GM12891 (cell line): ENCODE results near the gene ZFPM1.

Source experiments
- DNase-seq: peaks from one replicate; pipeline ENCODE4 v3.0.0; 2011; ENCODE audit warnings: low spot score; ENCODE audit not compliant: insufficient read length
- FAIRE-seq: peaks from 2 replicates; lab custom pipeline; 2011; peaks lifted over from hg19 to GRCh38; lab: Jason Lieb, UNC
- PAX5 ChIP-seq: IDR thresholded peaks from 2 replicates; pipeline ENCODE4 v1.6.1; 2011; ENCODE audit warnings: low read length, moderate library complexity, mild to moderate bottlenecking; ENCODE audit not compliant: insufficient read depth, severe bottlenecking
- POLR2A ChIP-seq: IDR thresholded peaks from 2 replicates; pipeline ENCODE4 v1.6.1; 2011; ENCODE audit warnings: low read depth, low read length, control low read depth
- POLR2AphosphoS5 ChIP-seq: IDR thresholded peaks from 2 replicates; pipeline ENCODE4 v1.6.1; 2011; ENCODE audit warnings: low read depth, low read length, control low read depth
- POU2F2 ChIP-seq: IDR thresholded peaks from 2 replicates; pipeline ENCODE4 v1.6.1; 2011; ENCODE audit warnings: low read depth, mild to moderate bottlenecking, control low read depth, low read length, moderate library complexity
- SPI1 ChIP-seq: IDR thresholded peaks from 2 replicates; pipeline ENCODE4 v1.6.1; 2011; ENCODE audit warnings: low read depth, low read length, control low read depth
- TAF1 ChIP-seq: IDR thresholded peaks from 2 replicates; pipeline ENCODE4 v1.6.1; 2011; ENCODE audit warnings: low read depth, low read length, control low read depth

ZFPM1 gene

DNA sequence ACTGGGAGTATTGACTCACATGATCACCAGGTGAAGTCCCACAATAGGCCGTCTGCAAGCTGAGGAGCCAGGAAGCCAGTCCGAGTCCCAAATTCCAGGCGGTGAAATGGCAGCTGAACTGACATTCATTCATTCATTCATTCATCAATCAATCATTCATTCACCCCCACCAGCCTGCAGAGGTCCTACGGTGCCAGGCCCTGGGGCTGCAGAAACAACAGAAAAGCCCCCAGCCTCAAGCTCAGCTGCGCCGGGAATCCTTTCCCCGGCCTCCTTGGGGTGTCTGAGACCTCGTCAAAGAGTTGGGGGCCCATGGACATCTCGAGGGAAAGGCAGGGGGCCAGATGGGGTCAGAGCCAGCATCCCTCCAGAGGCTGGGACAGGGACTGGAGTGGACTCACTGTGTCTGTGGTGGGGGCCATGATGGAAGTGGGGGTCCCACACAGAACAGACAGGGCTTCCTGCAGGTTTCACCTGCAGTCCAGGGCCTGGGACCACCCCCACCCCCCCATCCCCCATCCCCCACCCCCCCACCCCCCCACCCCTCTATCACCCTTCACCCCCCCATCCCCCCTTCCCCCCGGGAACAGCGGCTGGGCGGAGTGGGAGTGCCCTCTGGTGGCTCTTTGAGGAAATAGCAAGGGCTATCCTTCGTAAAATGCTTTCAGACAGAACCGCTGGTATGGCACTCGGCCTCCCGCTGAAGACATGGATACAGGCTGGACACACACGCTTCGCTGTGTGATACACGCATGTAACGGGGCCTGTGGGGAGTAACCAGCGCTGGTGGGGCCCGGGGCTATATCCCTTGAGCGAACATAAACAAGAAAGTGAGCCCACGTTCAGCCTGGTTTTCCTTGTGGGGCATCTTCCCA, 108.6 kb downstream of the ZFPM1 start:
- DNase-seq (peak; percentile 73), FAIRE-seq (peak; percentile 13)
- TF ChIP-seq POLR2A, result no peak
- no peak for TF ChIP-seq TAF1
- TF ChIP-seq PAX5, result no peak
- no peak for TF ChIP-seq SPI1
- TF ChIP-seq POLR2AphosphoS5, result no peak
- TF ChIP-seq POU2F2, result no peak

DNA sequence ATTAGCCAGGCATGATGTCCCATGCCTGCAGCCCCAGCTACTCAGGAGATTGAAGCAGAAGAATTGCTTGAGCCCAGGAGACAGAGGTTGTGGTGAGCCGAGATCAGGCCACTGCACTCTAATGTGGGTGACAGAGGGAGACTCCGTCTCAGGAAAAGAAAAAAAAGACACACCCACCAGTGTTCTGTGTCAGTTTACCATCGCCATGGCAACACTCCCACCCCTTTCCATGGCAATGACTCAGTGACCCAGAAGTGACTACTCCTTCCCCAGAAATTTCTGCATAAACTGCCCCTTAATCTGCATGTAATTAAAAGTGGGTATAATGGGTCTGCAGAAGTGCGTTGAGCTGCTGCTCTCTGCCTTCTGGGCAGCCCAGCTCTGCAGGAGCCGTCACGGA, 113.1 kb downstream of the ZFPM1 start:
- DNase-seq, result no peak

DNA sequence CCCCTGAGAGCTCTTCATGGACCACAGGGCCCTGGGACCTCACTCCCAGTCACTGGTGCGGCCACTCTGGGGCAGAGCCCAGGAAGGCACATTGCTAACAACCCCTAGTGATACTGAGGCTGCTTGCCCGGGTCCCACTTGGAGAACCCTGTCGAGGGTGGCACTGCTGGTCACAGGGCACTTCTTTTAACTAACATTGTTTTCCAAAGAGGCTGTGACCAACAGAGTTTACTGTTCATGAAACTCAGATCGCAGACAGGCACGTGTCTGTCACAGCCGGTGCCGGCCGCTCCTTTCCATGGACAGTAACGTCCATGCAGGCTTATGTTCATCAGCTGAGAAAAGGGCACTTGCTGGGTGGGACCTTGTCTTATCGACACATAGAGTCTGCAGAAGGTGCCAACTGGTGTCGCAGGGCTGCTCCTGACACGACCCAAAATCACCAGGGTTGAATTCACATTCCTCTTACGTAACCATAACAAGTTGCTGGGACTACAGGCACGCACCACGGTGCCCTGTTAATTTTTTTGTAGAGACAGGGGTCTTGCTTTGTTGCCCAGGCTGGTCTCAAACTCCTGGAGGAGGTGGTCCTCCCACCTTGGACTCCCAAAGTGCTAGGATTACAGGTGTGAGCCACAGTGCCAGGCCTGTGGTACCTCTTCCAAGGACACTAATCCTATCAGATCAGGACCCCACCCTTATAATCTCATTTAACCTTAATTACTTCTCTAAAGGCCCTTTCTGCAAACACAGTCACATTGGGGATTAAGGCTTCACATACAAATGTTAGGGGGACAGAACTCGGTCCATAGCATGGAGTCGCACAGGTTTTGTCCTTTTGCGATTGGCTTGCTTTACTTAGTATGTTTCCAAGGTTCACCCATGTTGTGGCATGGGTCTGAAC, 115.9 kb downstream of the ZFPM1 start:
- DNase-seq (no peak), FAIRE-seq (peak; percentile 69)
- TF ChIP-seq POU2F2, result no peak
- no peak for TF ChIP-seq TAF1
- no peak for TF ChIP-seq POLR2A
- TF ChIP-seq SPI1, result no peak
- no peak for TF ChIP-seq PAX5
- no peak for TF ChIP-seq POLR2AphosphoS5

More for the DNA sequence above, 113.1 kb downstream of the ZFPM1 start:
- no peak for FAIRE-seq
- TF ChIP-seq POU2F2 (no peak), SPI1 (no peak), TAF1 (no peak), POLR2AphosphoS5 (no peak), POLR2A (no peak)

DNA sequence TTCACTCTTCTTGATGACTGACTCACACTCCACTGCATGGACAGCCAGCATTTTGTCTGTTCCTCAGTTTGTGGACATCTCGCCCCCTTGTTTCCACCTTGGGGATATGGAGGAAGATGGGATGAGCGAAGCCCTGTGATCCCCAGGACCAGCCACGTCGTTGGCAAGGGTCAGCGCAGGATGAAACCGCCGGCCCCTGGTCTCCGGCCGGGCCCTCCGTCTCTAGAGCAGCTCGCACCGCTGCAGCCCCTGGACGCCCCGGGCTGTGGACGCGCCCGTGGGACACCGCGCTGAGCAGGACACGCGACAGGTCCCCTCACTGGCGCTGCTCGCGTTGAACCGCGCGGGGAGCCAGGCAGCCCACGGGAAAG, 116.5 kb downstream of the ZFPM1 start:
- FAIRE-seq, result no peak
- no peak for DNase-seq

DNA sequence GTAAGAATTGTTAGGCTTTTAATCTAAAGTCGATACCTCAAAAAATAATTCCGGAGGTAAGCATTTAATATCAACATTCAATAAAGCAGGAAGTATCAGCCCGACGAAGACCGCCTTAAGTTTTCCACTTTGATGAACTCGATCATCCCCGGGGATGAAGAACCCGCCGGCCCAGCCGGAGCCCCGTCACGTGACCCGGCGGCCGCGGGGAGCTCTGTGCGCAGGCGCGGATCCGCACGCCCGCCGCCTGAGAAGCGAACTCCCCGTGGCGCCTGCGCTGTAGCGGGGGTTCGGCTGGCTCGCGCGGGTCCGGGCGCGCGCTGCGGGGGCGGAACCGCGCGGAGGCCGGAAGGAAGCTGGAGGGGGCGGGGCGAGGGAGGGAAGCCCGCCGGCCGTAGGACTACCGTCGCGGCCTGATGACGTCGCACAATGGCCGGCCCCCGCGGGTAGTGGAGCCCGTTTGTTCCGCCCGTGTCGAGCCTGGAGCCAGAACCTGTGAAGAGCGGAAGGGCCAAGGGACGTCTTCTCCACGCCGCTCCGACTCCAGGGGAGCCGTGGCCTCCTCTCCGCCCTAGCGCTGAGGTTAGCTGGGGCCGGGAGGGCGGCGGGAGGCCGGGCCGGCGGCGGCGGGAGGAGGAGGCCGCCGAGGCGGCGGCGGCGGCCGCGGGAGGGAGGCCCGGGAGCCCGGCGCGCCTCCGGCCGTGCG, 117.1 kb downstream of the ZFPM1 start, which contains the start of gene ZC3H18:
TSS of gene ZC3H18 (plus strand) at position 419 of the 706 bp plus-strand sequence. CDS start 6,721 bp downstream, outside the sequence.
- DNase-seq (peak; percentile 100), FAIRE-seq (peak; percentile 97)
- TF ChIP-seq POU2F2 (no peak), TAF1 (0 out of 2 replicates have a peak, but pooled peaks have one; percentile 34), PAX5 (peak; percentile 29), SPI1 (0 out of 2 replicates have a peak, but pooled peaks have one; percentile 24), POLR2A (peak; percentile 82), POLR2AphosphoS5 (peak; percentile 80)

More for the DNA sequence above, 116.5 kb downstream of the ZFPM1 start:
- TF ChIP-seq POLR2A (no peak), TAF1 (no peak), SPI1 (no peak), POU2F2 (no peak), PAX5 (no peak), POLR2AphosphoS5 (no peak)

DNA sequence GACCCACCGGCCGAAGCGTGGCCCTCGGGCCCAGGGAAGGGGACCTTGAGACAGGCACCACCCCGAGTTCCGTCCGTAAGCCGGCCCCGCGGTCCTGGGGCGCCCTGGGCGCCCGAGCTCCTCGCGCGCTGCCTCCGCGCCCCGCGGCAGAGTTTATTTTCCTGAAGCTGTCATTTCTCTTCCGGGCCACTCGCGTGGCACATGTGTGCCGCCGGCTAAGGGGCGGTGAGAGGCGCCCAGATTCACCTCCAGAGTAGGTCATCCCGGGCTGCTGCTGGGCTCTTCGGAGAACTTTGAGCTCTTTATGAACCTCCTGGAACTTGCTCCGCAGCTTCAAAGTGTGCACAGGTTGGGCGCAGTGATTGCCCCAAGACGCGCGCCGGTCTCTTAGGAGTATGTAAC, 117.6 kb downstream of the ZFPM1 start:
- DNase-seq (no peak), FAIRE-seq (peak; percentile 20)
- TF ChIP-seq PAX5, result no peak
- TF ChIP-seq TAF1, result no peak
- no peak for TF ChIP-seq POLR2A
- TF ChIP-seq POU2F2, result no peak
- no peak for TF ChIP-seq POLR2AphosphoS5
- TF ChIP-seq SPI1, result no peak

DNA sequence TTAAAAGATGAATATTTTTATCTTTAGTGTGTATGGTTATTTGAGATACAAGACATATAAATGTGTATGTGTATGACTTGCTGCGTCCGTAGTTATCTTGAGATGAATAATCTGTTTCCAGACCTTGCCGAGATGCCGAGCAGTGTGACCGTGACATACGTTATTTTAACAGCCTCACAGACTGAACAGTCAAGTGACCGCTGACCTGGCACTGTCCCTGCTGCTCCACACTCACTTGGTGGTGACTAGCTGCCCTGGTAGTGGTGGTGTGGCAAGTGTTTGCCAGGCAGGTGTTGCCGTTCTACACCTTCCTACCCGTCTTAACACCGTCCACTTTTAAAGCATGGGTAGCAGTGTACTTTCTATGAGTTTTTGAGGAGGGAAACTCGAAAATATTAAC, 122.2 kb downstream of the ZFPM1 start:
- FAIRE-seq, result no peak
- TF ChIP-seq TAF1 (no peak), POU2F2 (no peak), POLR2A (no peak), SPI1 (no peak), PAX5 (no peak), POLR2AphosphoS5 (no peak)

DNA sequence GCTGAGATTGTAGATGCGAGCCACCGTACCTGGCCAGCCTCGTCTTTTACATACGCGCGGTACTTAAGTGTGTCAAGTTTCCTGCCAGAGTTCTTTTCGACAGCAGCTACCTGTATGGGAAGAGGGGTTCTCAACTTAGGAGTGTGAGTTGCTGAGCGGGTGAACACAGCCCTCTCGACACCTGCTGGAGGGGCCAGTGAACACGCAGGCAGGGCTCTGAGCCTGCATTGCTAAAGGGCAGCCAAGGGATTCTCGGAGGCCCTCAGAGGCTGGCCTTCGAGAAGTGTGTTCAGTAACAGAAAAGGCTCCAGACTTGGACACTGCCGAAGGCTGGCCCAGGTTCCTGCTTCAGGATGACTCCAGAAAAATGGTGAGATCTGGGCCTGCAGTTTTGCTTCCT, 123.2 kb downstream of the ZFPM1 start:
- DNase-seq, result no peak
- no peak for FAIRE-seq
- TF ChIP-seq POLR2AphosphoS5 (no peak), TAF1 (no peak), POLR2A (no peak), PAX5 (no peak), SPI1 (no peak)

More for the DNA sequence above, 122.2 kb downstream of the ZFPM1 start:
- no peak for DNase-seq

DNA sequence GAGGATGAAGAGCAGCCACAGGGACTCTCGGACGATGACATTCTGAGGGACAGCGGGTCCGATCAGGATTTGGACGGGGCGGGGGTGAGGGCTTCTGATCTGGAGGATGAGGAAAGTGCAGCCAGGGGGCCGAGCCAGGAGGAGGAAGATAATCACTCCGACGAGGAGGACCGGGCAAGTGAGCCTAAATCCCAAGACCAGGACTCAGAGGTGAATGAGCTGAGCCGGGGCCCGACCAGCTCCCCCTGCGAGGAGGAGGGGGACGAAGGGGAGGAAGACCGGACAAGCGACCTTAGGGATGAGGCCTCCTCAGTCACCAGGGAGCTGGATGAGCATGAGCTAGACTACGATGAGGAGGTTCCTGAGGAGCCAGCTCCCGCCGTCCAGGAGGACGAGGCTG, 124.1 kb downstream of the ZFPM1 start:
- DNase-seq (no peak), FAIRE-seq (no peak)
- TF ChIP-seq SPI1 (no peak), TAF1 (no peak)
